Testis (tissue), 2 donors: ENCODE results near the gene AGFG2.

Source experiments
- CTCF ChIP-seq, 3 experiments: fragments of 450-650 bp in 2 of 3; fragments of 200-600 bp in 1 of 3; sonication (generic) in 1 of 3; IDR thresholded peaks; one replicate each; pipeline ENCODE4 v1.5.1; 2016 to 2019; ENCODE audit warnings: antibody characterized with exemption in 3 of 3, mild to moderate bottlenecking in 2 of 3, moderate library complexity in 1 of 3
- POLR2A ChIP-seq: fragments of 450-650 bp; IDR thresholded peaks from one replicate; pipeline ENCODE4 v1.6.1; 2017; ENCODE audit warnings: antibody characterized with exemption, mild to moderate bottlenecking, moderate library complexity

GRCh38 chr7:100598425-100598824, 59.4 kb downstream of the AGFG2 start:
- no peak for TF ChIP-seq CTCF (IDR thresholded peaks at IDR 0.05)
- TF ChIP-seq POLR2A, result no peak
